ENCODE measurements around the gene AOAH.

The AOAH gene

GRCh38 chr7:36723951-36724664 is at the start of gene AOAH:
Gene AOAH (minus strand): TSS chr7:36724494. CDS start chr7:36724148, 346 bp downstream.
- DNase-seq (ENCODE audit: low read depth, low spot score): no peak
- ChIA-PET POLR2A (no interaction called here), CTCF (no interaction called here)
- TF ChIP-seq, protein P1, sequence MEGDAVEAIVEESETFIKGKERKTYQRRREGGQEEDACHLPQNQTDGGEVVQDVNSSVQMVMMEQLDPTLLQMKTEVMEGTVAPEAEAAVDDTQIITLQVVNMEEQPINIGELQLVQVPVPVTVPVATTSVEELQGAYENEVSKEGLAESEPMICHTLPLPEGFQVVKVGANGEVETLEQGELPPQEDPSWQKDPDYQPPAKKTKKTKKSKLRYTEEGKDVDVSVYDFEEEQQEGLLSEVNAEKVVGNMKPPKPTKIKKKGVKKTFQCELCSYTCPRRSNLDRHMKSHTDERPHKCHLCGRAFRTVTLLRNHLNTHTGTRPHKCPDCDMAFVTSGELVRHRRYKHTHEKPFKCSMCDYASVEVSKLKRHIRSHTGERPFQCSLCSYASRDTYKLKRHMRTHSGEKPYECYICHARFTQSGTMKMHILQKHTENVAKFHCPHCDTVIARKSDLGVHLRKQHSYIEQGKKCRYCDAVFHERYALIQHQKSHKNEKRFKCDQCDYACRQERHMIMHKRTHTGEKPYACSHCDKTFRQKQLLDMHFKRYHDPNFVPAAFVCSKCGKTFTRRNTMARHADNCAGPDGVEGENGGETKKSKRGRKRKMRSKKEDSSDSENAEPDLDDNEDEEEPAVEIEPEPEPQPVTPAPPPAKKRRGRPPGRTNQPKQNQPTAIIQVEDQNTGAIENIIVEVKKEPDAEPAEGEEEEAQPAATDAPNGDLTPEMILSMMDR (IDR thresholded peaks at IDR 0.05; ENCODE audit: insufficient read depth, low read length, missing control alignments): no peak
- H3K4me3 ChIP-seq (ENCODE audit: low read depth, low read length): no peak within 1 kb of the TSS

DNA sequence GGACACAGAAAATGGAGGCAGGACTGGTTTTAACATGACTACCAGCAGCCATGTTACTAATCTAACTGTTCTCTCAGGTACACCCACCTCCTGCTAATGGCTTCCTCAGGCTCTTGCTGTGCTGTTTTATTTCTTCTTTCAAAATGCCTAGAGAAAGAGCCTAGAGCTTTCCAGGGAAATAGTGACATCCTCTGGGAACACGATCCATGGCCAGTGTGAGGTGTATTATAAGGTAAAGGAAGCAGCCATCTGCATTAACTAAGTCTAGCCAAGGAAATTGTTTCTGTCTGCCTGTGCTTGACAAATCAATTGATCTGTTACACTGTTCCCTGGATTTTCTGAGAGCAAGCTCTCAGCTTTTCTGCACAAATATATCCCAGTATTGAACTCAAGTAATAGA is 42.2 kb upstream of the AOAH start:
- POLR2A ChIA-PET: no interaction called here
- TF ChIP-seq, protein P1 (IDR thresholded peaks at IDR 0.05; ENCODE audit: insufficient read depth, low read length, missing control alignments): no peak
- CTCF ChIA-PET: no interaction called here
- DNase-seq (ENCODE audit: low read depth, low spot score): no peak
- no peak overlapping the region for H3K4me3 ChIP-seq (ENCODE audit: low read depth, low read length)

DNA sequence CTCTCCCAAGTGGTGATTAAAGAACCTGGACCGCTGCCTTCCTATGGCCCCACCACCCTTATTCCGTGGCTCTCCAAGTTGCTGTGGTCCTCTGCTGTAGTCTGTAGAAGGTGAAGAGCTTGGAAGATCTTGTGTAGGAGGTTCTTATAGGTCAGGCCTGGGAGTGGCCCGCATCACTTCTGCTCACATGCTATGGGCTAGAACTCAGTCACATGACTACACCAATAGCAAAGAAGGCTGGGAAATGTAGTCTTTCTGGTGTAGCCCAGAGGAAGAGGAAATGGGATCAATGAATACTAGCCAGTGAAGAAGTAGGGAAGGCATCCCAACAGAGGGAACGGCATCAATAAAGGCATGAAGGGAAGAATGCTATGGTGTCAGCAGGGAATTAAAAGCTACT is 41.3 kb upstream of the AOAH start:
- no peak for DNase-seq (ENCODE audit: low read depth, low spot score)
- POLR2A ChIA-PET: no interaction called here
- CTCF ChIA-PET: no interaction called here
- TF ChIP-seq, protein P1 (IDR thresholded peaks at IDR 0.05; ENCODE audit: insufficient read depth, low read length, missing control alignments): no peak
- H3K4me3 ChIP-seq (ENCODE audit: low read depth, low read length): no peak overlapping the region

DNA sequence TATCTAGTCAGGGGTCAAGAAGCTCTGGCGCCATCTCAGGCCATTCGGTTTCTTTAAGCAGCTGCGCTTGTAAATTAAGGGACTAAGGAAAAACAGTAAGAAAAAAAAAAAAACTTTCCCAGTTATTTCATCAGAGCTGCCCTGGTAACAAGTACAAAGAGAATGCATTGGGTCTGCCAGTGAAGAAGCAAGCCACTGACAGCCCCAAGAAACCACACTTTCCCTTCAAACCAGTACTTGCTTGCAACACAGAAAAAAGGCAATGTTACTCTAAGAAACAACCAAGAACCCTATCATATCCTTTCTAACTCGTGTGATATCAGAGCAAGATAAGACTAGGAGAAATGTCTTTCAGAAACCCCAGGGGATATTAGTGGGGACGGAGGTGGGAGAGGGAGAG is 40.6 kb upstream of the AOAH start:
- TF ChIP-seq, protein P1 (IDR thresholded peaks at IDR 0.05; ENCODE audit: insufficient read depth, low read length, missing control alignments): no peak
- no peak overlapping the region for H3K4me3 ChIP-seq (ENCODE audit: low read depth, low read length)
- CTCF ChIA-PET: no interaction called here
- no peak for DNase-seq (ENCODE audit: low read depth, low spot score)
- POLR2A ChIA-PET: no interaction called here

DNA sequence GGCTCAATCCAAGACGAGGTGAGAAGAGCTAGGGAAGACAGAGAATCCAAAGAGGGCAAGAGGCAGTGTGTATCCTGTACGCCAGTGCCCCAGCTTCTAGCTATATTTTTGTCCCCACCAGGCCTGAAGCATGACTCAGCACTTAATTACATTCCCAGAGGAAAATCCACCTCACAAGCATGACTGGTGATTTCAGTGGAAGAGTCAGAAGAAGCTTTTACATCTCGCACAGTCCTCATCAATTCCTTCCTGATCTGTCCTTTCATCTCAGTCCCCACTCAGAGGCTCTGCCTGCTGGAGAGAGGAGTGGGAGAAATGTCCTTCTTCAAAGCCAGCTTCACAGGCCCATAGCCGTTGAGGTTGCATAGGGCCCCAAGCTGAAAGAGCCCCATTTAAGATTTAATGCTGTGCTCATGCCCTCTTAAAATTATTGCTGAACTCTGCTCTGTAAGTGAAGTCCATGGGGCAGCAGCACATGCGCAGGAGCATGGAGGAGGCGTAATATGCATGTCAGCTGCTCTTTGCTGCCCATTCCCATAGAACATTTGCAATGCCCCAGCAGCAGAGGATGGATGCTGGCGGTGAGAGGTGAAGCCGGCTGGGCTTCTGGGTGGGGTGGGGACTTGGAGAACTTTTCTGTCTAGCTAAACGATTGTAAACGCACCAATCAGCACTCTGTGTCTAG is 39.0 kb upstream of the AOAH start:
- TF ChIP-seq, protein P1 (IDR thresholded peaks at IDR 0.05; ENCODE audit: insufficient read depth, low read length, missing control alignments): no peak
- ChIA-PET POLR2A (no interaction called here), CTCF (no interaction called here)
- DNase-seq (ENCODE audit: low read depth, low spot score): no peak
- no peak overlapping the region for H3K4me3 ChIP-seq (ENCODE audit: low read depth, low read length)

DNA sequence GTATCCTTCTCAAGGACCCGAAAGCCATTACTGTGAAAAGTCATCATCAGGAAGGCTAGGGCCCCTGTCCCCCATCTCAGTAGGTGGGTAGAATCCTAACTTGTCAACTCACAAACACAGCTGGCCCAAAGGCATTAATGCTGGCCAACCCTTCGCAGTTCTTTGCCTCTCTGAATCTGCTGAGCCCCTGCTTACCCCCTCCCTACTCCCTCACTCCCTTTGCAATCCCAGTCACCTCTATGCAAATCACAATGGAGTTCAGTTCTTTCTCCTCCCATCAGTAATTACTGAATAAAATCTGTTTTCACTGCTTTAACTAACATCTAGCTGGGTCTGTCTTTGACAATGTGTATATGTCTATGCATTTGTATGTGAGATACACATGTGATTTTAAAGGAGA is 38.1 kb upstream of the AOAH start:
- ChIA-PET POLR2A (no interaction called here), CTCF (no interaction called here)
- TF ChIP-seq, protein P1 (IDR thresholded peaks at IDR 0.05; ENCODE audit: insufficient read depth, low read length, missing control alignments): no peak
- H3K4me3 ChIP-seq (ENCODE audit: low read depth, low read length): no peak overlapping the region
- DNase-seq (ENCODE audit: low read depth, low spot score): no peak

Data from AG04449 (cell line).